OCI-LY7 (cell line): ENCODE results near the gene MFAP3L. TPM values are rescaled to one million over a fixed set of nuclear protein-coding genes. Genes with fewer than 3 reads are reported as not detected.

Experiments
- BruUV-seq: library from RNA; stranded (reverse); fragments of 400-500 nt; replicated peaks from 2 replicates; lab custom pipeline; 2021; lab: Mats Ljungman, UMichigan
- CTCF ChIA-PET: fragments of 300-600 bp; sonication (Branson Sonifier 250); formaldehyde crosslinking; loops from one replicate; lab custom pipeline; 2022; ENCODE audit warnings: antibody characterized with exemption; ENCODE audit not compliant: unreplicated experiment; lab: Charles Lee
- POLR2A ChIA-PET: fragments of 300-600 bp; sonication (Branson Sonifier 250); formaldehyde crosslinking; loops from one replicate; lab custom pipeline; 2022; ENCODE audit warnings: antibody characterized with exemption; lab: Charles Lee
- DNase-seq: peaks from one replicate; pipeline ENCODE4 v3.0.0-alpha.2; 2015; ENCODE audit warnings: low spot score
- H2AFZ ChIP-seq: fragments of 200-600 bp; sonication (generic), shearing (Covaris generic); 2 replicates; pipeline ENCODE4 v1.6.1; 2014; ENCODE audit warnings: mild to moderate bottlenecking, antibody characterized with exemption, low read length, moderate library complexity
- H3K27ac ChIP-seq: fragments of 200-600 bp; sonication (generic); 2 replicates; pipeline ENCODE4 v1.5.1; 2014; ENCODE audit warnings: mixed run types, low read depth, mild to moderate bottlenecking, moderate library complexity, low read length, inconsistent platforms; ENCODE audit not compliant: poor library complexity, severe bottlenecking
- H3K36me3 ChIP-seq: fragments of 200-600 bp; sonication (generic); 2 replicates; pipeline ENCODE4 v1.6.1; 2014; ENCODE audit warnings: mild to moderate bottlenecking, antibody characterized with exemption, low read length, moderate library complexity, mixed read lengths; ENCODE audit not compliant: insufficient read depth
- H3K4me1 ChIP-seq: fragments of 200-600 bp; sonication (generic); 2 replicates; pipeline ENCODE4 v1.5.1; 2014; ENCODE audit warnings: mild to moderate bottlenecking, low read length; ENCODE audit not compliant: insufficient read depth, poor library complexity, severe bottlenecking
- H3K4me2 ChIP-seq: fragments of 200-600 bp; sonication (generic); 2 replicates; pipeline ENCODE4 v1.6.1; 2014; ENCODE audit warnings: mild to moderate bottlenecking, low read length
- H3K4me3 ChIP-seq: fragments of 200-600 bp; sonication (generic); 2 replicates; pipeline ENCODE4 v1.5.1; 2014; ENCODE audit warnings: mild to moderate bottlenecking, low read depth, low read length; ENCODE audit not compliant: poor library complexity, severe bottlenecking
- H3K79me2 ChIP-seq: fragments of 200-600 bp; sonication (generic); 2 replicates; pipeline ENCODE4 v1.6.1; 2016; ENCODE audit warnings: low read depth, mild to moderate bottlenecking, low read length, moderate library complexity, mixed read lengths; ENCODE audit not compliant: insufficient read depth
- H3K9me2 ChIP-seq: fragments of 200-600 bp; sonication (generic); 2 replicates; pipeline ENCODE4 v1.6.1; 2016; ENCODE audit warnings: mild to moderate bottlenecking, low read length, mixed read lengths; ENCODE audit not compliant: insufficient read depth
- H3K9me3 ChIP-seq: fragments of 200-600 bp; sonication (generic); 2 replicates; pipeline ENCODE4 v1.6.1; 2014; ENCODE audit warnings: mild to moderate bottlenecking, mixed run types, low read length, mixed read lengths
- H4K20me1 ChIP-seq: fragments of 200-600 bp; sonication (generic); 2 replicates; pipeline ENCODE4 v1.6.1; 2014; ENCODE audit warnings: mild to moderate bottlenecking, antibody characterized with exemption, low read length, moderate library complexity, mixed read lengths; ENCODE audit not compliant: insufficient read depth
- EZH2phosphoT487 ChIP-seq: fragments of 200-600 bp; sonication (generic); IDR thresholded peaks from 2 replicates; pipeline ENCODE4 v1.6.1; 2018; ENCODE audit warnings: low read depth, borderline replicate concordance, mild to moderate bottlenecking, mixed run types, antibody characterized with exemption, low read length, moderate library complexity, mixed read lengths
- intact Hi-C: fragments of 100-400 bp; cut with micrococcal nuclease; formaldehyde crosslinking; loops from one replicate; pipeline ENCODE4 v1.10.0; 2022; ENCODE audit not compliant: unreplicated experiment
- total RNA-seq, 2 experiments: library from RNA; depleted of rRNA in 1 of 2; stranded (reverse); fragments of >200 nt in 1 of 2; shearing (Covaris generic) in 1 of 2; gene quantifications; 2 replicates each; pipeline ENCODE4 v1.2.3, GENCODE V29; 2014 to 2022
- TF ChIP-seq, protein P1 (sequence below): fragments of 200-600 bp; sonication (generic); conservative IDR thresholded peaks from 2 replicates; pipeline ENCODE4 v1.5.1; 2014; ENCODE audit warnings: mild to moderate bottlenecking, antibody characterized with exemption, low read length, moderate library complexity, mixed read lengths

Gene MFAP3L
- total RNA-seq, 2 experiments from 2014 or later, result not detected

- Histone ChIP-seq H3K36me3 (no peaks in the 10 kb centered on the region), H3K4me2 (no peak overlapping the region), H3K9me3 (no peaks in the 10 kb centered on the region), H2AFZ (no peak overlapping the region), H4K20me1 (no peaks in the 10 kb centered on the region), H3K79me2 (no peaks in the 10 kb centered on the region), H3K4me1 (no peaks in the 10 kb centered on the region), H3K9me2 (no peaks in the 10 kb centered on the region), H3K27ac (no peak overlapping the region), H3K4me3 (no peak overlapping the region)
- POLR2A ChIA-PET, result no interaction called here
- no peak for DNase-seq
- TF ChIP-seq, protein P1, sequence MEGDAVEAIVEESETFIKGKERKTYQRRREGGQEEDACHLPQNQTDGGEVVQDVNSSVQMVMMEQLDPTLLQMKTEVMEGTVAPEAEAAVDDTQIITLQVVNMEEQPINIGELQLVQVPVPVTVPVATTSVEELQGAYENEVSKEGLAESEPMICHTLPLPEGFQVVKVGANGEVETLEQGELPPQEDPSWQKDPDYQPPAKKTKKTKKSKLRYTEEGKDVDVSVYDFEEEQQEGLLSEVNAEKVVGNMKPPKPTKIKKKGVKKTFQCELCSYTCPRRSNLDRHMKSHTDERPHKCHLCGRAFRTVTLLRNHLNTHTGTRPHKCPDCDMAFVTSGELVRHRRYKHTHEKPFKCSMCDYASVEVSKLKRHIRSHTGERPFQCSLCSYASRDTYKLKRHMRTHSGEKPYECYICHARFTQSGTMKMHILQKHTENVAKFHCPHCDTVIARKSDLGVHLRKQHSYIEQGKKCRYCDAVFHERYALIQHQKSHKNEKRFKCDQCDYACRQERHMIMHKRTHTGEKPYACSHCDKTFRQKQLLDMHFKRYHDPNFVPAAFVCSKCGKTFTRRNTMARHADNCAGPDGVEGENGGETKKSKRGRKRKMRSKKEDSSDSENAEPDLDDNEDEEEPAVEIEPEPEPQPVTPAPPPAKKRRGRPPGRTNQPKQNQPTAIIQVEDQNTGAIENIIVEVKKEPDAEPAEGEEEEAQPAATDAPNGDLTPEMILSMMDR, result no peak
- no peak for TF ChIP-seq EZH2phosphoT487
- CTCF ChIA-PET, result no interaction called here
- no TSS peak for BruUV-seq
- intact Hi-C loops, result no loop called here
Measured at GRCh38 chr4:170004651-170005295, 21.4 kb downstream of the MFAP3L start.

GRCh38 chr4:170003071-170004070 lies 22.8 kb downstream of the MFAP3L start:
- CTCF ChIA-PET, result no interaction called here
- POLR2A ChIA-PET, result no interaction called here

More at GRCh38 chr4:170003071-170004070, 22.8 kb downstream of the MFAP3L start:
- intact Hi-C loops, result no loop called here
- no peak for DNase-seq
- Histone ChIP-seq H3K4me3 (no peak overlapping the region), H3K4me1 (no peaks in the 10 kb centered on the region), H3K9me3 (no peaks in the 10 kb centered on the region), H3K79me2 (no peaks in the 10 kb centered on the region), H3K36me3 (no peaks in the 10 kb centered on the region), H3K27ac (no peak overlapping the region), H3K4me2 (no peak overlapping the region), H4K20me1 (no peaks in the 10 kb centered on the region), H3K9me2 (no peaks in the 10 kb centered on the region), H2AFZ (no peak overlapping the region)
- TF ChIP-seq, protein P1, result no peak
- no peak for TF ChIP-seq EZH2phosphoT487
- no TSS peak for BruUV-seq
